ENCODE measurements around the gene NECAB3. TPM values are rescaled to one million over a fixed set of nuclear protein-coding genes. Genes with fewer than 3 reads are reported as not detected.

NECAB3 gene
- polyA plus RNA-seq, 1 of the 3 experiments (the other 2 are of a cell fraction): 20.1 TPM

GRCh38 chr20:33676121-33676520 is 1.9 kb upstream of the NECAB3 start (continued):
- TF ChIP-seq REST (IDR thresholded peaks at IDR 0.05; ENCODE audit: low read depth, low read length) (no peak), RCOR1 (IDR thresholded peaks at IDR 0.05; ENCODE audit: low read length) (no peak), TEAD4 (IDR thresholded peaks at IDR 0.05; ENCODE audit: borderline replicate concordance, insufficient read depth) (no peak), CTCF (IDR thresholded peaks at IDR 0.05) (no peak), EP300 (IDR thresholded peaks at IDR 0.05; ENCODE audit: borderline replicate concordance in 1 of 2, low read depth in 1 of 2, low read length in 1 of 2) (no peak), GATA2 (CRISPR knock-in tag; IDR thresholded peaks at IDR 0.05) (no peak), JUND (IDR thresholded peaks at IDR 0.05) (no peak)

GRCh38 chr20:33675136-33675959 is 1.1 kb upstream of the NECAB3 start:
- Histone ChIP-seq H3K4me2 (peak overlapping the region; percentile 65; the same call in 1 of the 2 replicates), H3K27ac (ENCODE audit: low read depth in 2 of 2, low read length in 1 of 2) (peak overlapping the region in 1 of 2 experiments; percentile 87; a peak in 2 of 4 replicates), H4K20me1 (ENCODE audit: insufficient read depth) (peaks cover 4% of the 10 kb centered on the region; the same call in 1 of the 2 replicates), H3K36me3 (replicated peaks in 1 of 2; ENCODE audit: control insufficient read depth in 1 of 2, insufficient read depth in 2 of 2, low read length in 1 of 2) (peaks cover 0 to 8% of the 10 kb centered on the region in 2 experiments), H3K9me2 (no peaks in the 10 kb centered on the region), H3K27me3 (ENCODE audit: insufficient read depth) (no peaks in the 10 kb centered on the region), H3K4me1 (ENCODE audit: control insufficient read depth in 1 of 2, insufficient read depth in 2 of 2, low read depth in 1 of 2, low read length in 1 of 2) (peaks cover 8 to 28% of the 10 kb centered on the region in 2 experiments; a peak in 2 of 4 replicates), H3K9me3 (no peaks in the 10 kb centered on the region), H3K9ac (no peak overlapping the region), H2AFZ (ENCODE audit: low read depth) (peak overlapping the region; percentile 74), H3K4me3 (ENCODE audit: low read depth in 2 of 2, low read length in 1 of 2) (peak overlapping the region in 1 of 2 experiments; percentile 61; a peak in 2 of 4 replicates), H3F3A (replicated peaks; ENCODE audit: insufficient read depth) (peaks cover 8% of the 10 kb centered on the region), H3K79me2 (ENCODE audit: insufficient read depth) (peaks cover 10% of the 10 kb centered on the region; the same call in 1 of the 2 replicates)
- ChIA-PET CTCF (interaction anchor here (0.6 to 2.1 kb wide), 5 partner anchors 8 to 57 kb away, joined by 3 to 5 read pairs (median 3); partner anchors contain the start of genes ACTL10 and ZNF341), POLR2A (interaction anchor here (0.5 to 1.7 kb wide), 2 partner anchors 10 to 883 kb away, joined by 3 to 7 read pairs; no protein-coding TSS in a partner anchor)
- no peak for DNase-seq
- 91% methylated on average over 16 of the region's 16 CpGs for WGBS (ENCODE audit: low lambda C conversion rate)
- TF ChIP-seq RCOR1 (IDR thresholded peaks at IDR 0.05; ENCODE audit: low read length) (no peak), GABPA (IDR thresholded peaks at IDR 0.05; ENCODE audit: low read depth) (no peak), NFIC (IDR thresholded peaks at IDR 0.05; ENCODE audit: borderline replicate concordance) (no peak), MEF2A (IDR thresholded peaks at IDR 0.05; ENCODE audit: borderline replicate concordance, low read depth) (no peak), RAD21 (IDR thresholded peaks at IDR 0.05; ENCODE audit: low read length) (no peak), CHD2 (IDR thresholded peaks at IDR 0.05; ENCODE audit: low read length, partially characterized antibody) (no peak), SMC3 (IDR thresholded peaks at IDR 0.05; ENCODE audit: low read depth, low read length) (no peak), SIN3A (IDR thresholded peaks at IDR 0.05; ENCODE audit: borderline replicate concordance, low read depth, low read length) (no peak), EZH2phosphoT487 (IDR thresholded peaks at IDR 0.05; ENCODE audit: borderline replicate concordance, low read depth) (no peak), ELF1 (IDR thresholded peaks at IDR 0.05) (no peak), FOXJ3 (CRISPR knock-in tag; IDR thresholded peaks at IDR 0.05) (no peak)
- TF ChIP-seq, protein P1, sequence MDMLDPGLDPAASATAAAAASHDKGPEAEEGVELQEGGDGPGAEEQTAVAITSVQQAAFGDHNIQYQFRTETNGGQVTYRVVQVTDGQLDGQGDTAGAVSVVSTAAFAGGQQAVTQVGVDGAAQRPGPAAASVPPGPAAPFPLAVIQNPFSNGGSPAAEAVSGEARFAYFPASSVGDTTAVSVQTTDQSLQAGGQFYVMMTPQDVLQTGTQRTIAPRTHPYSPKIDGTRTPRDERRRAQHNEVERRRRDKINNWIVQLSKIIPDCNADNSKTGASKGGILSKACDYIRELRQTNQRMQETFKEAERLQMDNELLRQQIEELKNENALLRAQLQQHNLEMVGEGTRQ (IDR thresholded peaks at IDR 0.05; ENCODE audit: borderline replicate concordance, low read depth, low read length): no peak
- TF ChIP-seq, protein P2, sequence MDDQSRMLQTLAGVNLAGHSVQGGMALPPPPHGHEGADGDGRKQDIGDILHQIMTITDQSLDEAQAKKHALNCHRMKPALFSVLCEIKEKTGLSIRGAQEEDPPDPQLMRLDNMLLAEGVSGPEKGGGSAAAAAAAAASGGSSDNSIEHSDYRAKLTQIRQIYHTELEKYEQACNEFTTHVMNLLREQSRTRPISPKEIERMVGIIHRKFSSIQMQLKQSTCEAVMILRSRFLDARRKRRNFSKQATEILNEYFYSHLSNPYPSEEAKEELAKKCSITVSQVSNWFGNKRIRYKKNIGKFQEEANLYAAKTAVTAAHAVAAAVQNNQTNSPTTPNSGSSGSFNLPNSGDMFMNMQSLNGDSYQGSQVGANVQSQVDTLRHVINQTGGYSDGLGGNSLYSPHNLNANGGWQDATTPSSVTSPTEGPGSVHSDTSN (IDR thresholded peaks at IDR 0.05): no peak
- TF ChIP-seq, protein P3, sequence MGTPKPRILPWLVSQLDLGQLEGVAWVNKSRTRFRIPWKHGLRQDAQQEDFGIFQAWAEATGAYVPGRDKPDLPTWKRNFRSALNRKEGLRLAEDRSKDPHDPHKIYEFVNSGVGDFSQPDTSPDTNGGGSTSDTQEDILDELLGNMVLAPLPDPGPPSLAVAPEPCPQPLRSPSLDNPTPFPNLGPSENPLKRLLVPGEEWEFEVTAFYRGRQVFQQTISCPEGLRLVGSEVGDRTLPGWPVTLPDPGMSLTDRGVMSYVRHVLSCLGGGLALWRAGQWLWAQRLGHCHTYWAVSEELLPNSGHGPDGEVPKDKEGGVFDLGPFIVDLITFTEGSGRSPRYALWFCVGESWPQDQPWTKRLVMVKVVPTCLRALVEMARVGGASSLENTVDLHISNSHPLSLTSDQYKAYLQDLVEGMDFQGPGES (IDR thresholded peaks at IDR 0.05; ENCODE audit: low read depth, low read length): no peak
